WI38 (cell line): ENCODE measurements around the gene ZNF565.

Experiments
- H3K4me3 ChIP-seq: 2 replicates; pipeline ENCODE4 v1.5.1; 2011; ENCODE audit warnings: low read depth, mild to moderate bottlenecking, control low read depth, low read length
- TF ChIP-seq, protein P1 (sequence below): IDR thresholded peaks from 2 replicates; pipeline ENCODE4 v1.5.1; 2012; ENCODE audit warnings: low read depth, mild to moderate bottlenecking, control low read depth, low read length

Gene ZNF565

DNA sequence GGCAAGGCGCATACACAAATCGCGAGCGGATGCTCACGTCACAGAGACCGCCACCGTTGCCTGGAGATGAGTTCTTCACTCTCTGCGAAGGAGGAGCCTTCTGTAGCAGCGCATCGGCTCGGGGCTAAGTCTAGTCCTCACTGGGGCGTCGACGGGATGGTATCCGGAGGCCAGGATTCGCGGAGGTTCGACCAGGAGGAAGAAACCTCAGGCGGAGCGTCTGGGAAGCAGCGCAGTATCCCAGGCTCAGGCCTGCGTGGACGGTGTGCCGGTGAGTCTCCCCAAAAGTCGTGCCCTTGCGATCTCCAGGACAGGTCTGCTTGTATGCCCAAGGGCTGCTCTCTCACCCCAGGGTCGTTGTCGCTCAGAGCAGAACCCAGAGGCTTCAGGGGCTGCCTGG is 40.9 kb upstream of the ZNF565 start:
- no peak overlapping the region for H3K4me3 ChIP-seq
- TF ChIP-seq, protein P1, sequence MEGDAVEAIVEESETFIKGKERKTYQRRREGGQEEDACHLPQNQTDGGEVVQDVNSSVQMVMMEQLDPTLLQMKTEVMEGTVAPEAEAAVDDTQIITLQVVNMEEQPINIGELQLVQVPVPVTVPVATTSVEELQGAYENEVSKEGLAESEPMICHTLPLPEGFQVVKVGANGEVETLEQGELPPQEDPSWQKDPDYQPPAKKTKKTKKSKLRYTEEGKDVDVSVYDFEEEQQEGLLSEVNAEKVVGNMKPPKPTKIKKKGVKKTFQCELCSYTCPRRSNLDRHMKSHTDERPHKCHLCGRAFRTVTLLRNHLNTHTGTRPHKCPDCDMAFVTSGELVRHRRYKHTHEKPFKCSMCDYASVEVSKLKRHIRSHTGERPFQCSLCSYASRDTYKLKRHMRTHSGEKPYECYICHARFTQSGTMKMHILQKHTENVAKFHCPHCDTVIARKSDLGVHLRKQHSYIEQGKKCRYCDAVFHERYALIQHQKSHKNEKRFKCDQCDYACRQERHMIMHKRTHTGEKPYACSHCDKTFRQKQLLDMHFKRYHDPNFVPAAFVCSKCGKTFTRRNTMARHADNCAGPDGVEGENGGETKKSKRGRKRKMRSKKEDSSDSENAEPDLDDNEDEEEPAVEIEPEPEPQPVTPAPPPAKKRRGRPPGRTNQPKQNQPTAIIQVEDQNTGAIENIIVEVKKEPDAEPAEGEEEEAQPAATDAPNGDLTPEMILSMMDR: no peak

DNA sequence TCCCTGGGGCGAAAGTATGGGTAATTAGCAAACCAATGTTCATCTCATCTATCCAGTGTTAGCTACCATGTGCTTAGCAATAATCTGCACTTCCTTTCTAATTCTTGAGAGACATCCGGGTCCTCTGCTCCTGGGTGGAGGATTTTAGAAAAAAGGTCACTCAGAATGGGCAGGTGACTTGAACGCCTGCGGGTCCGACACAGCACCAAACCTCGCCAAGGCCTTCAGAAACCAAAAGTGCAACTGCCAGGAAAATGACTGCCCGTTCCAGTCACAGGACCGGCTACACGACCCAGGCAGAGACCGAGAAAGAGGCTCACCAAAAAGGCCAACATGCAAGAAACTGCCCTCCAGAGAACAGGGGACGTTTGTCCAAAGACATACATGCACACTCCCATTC is 40.4 kb upstream of the ZNF565 start:
- no peak overlapping the region for H3K4me3 ChIP-seq
- TF ChIP-seq, protein P1: no peak

DNA sequence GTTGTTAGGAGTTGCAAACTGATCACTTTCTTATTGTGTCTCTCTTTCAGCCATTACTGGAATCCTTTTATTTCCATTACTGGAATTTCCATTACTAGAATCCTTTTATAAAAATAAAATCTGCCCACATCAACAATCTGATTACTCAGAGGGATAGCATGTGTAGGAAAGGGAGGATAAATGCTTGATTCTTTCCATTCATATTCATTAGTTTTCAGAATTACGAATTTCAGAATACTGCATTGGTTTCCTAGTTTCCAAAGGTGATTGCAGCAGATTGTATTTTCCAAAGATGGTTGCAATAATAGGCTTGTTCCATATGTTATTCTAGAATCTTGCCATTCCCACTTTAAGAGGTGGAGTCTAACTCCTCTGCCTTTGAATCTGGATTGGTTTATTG is 37.6 kb upstream of the ZNF565 start:
- no peak overlapping the region for H3K4me3 ChIP-seq
- TF ChIP-seq, protein P1: no peak

DNA sequence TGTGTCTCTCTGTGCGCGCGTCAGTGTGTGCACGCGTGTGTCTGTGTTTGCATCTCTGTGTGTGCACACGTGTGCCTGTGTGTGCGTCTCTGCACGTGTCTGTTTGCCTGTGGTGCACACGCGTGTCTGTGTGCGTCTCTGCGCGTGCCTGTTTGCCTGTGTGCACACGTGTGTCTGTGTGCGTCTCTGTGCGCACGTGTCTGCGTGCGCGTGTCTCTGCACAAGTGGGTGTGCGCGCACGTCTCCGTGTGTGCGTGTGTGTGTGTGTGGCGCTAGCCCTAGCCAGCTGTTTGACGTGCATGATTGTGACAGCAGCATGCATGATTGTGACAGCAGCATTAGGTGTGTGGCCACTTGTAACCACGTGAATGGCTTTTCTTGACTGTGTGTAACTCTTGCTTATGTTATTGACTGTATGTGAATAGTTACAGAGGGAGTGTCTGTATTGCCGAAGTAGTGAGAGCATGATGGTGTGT is 31.6 kb upstream of the ZNF565 start:
- H3K4me3 ChIP-seq: no peak overlapping the region
- TF ChIP-seq, protein P1: no peak

DNA sequence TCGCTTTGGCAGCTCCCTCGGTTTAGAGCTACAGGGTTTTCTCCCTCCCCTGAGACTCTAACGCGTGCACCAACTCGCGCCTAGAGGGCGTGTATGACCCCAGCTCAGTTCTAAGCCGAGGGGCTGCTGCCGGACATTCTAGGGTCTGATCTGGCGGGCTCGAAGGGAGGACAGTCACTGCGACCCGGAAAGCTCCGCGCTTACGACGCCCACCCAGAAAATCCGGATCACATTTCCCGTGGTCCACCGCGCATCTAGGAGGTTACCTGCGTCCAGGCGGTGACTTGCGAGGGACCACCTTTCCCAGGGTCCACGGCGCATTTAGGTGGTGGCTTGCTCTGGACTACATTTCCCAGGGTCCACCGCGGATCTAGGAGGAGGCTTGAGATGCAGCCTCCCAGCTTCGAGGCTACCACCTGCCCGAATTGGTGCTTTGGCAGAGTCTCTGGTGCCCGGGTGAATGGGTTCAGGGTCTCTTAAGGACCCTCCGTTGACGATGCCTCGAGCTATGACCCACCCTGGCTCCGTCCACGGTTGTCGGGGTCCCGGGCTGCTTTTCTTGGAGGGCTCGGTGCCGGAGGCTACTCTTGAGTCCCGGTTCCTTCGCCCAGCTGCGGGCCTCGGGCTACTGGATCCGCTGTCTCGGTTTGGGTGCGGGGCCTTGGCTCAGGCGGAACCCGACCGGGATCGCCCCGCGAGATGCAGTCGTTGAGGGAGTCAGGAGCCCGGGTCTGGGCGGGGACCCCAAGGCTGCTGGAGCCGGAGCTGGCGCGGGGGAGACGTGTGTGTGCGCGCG is 30.9 kb upstream of the ZNF565 start:
- TF ChIP-seq, protein P1: no peak
- no peak overlapping the region for H3K4me3 ChIP-seq

DNA sequence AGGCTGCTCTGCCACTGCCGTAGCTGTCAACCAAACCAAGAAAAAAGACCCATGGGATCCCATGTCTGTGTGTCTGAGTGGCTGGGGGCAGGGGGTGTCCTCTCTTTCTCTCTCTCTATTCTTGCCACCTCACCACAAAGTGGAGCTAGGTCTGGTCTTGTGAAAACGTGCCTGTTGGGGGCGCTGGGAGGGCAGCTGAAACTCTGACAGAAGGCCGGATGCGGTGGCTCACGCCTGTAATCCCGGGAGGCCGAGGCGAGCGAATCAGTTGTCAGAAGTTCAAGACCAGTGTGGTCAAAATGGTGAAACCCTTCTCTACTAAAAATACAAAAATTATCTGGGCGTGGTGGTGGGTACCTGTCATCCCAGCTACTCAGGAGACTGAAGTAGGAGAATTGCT is 29.6 kb upstream of the ZNF565 start:
- TF ChIP-seq, protein P1: no peak
- no peak overlapping the region for H3K4me3 ChIP-seq

DNA sequence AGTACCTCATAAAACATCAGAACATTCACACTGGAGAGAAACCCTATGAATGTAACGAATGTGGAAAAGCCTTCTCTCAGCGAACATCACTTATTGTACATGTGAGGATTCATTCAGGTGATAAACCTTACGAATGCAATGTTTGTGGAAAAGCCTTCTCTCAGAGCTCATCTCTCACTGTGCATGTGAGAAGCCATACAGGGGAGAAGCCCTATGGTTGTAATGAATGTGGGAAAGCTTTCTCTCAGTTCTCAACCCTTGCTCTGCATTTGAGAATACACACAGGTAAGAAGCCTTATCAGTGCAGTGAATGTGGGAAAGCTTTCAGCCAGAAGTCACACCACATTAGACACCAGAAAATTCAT is 22.5 kb upstream of the ZNF565 start:
- H3K4me3 ChIP-seq: no peak overlapping the region

More for the DNA sequence above, 22.5 kb upstream of the ZNF565 start:
- TF ChIP-seq, protein P1: no peak
